Measurements from ENCODE around the gene IGSF6. TPM values are rescaled to one million over a fixed set of nuclear protein-coding genes. Genes with fewer than 3 reads are reported as not detected.

Gene IGSF6
- total RNA-seq, 1 donor from 2014 or later = 0.29 TPM

DNA sequence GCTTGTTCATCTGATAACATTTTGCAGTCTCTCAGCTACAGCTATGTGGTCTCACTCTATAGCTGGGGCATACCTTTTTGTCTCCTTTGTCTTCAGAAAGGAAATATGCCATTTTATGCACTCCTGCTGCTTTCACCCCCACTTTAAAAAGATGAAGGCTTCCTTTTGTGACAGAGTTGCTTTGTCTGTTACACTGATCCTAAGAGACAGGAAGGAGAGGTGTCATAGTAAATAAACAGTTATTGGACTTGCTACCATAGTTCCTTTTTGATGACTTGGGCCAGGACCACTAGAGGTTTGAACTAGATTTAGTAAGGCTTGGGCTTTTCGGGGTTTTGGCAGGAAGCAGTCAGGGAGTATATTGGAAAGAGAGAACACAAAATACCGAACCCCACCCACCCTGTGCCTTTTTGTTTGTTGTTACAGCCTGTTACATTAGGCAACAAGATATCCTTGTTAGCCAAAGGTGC, 54.8 kb downstream of the IGSF6 start:
- Mint-ChIP-seq H3K36me3 (ENCODE audit: low read depth) (no peaks in the 10 kb centered on the region), H3K27me3 (no peaks in the 10 kb centered on the region), H3K4me1 (peaks cover 30% of the 10 kb centered on the region), H3K27ac (peak overlapping the region; percentile 54), H3K9me3 (no peaks in the 10 kb centered on the region), H3K4me3 (peak overlapping the region; percentile 56)
- ATAC-seq (ENCODE audit: low read depth) (no peak), DNase-seq (no peak)
- CTCF ChIA-PET = no interaction called here
- intact Hi-C loops (cut with micrococcal nuclease) = loop anchor here (2.0 to 5.0 kb wide), 3 partner anchors 355 to 1551 kb away; partner anchors contain the start of genes UQCRC2 and USP31
- POLR2A ChIA-PET = interaction anchor here (0.7 to 1.9 kb wide), 4 partner anchors 8 to 655 kb away, joined by 3 to 15 read pairs (median 5); no protein-coding TSS in a partner anchor
- TF ChIP-seq, protein P1, sequence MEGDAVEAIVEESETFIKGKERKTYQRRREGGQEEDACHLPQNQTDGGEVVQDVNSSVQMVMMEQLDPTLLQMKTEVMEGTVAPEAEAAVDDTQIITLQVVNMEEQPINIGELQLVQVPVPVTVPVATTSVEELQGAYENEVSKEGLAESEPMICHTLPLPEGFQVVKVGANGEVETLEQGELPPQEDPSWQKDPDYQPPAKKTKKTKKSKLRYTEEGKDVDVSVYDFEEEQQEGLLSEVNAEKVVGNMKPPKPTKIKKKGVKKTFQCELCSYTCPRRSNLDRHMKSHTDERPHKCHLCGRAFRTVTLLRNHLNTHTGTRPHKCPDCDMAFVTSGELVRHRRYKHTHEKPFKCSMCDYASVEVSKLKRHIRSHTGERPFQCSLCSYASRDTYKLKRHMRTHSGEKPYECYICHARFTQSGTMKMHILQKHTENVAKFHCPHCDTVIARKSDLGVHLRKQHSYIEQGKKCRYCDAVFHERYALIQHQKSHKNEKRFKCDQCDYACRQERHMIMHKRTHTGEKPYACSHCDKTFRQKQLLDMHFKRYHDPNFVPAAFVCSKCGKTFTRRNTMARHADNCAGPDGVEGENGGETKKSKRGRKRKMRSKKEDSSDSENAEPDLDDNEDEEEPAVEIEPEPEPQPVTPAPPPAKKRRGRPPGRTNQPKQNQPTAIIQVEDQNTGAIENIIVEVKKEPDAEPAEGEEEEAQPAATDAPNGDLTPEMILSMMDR (IDR thresholded peaks at IDR 0.05) = no peak

DNA sequence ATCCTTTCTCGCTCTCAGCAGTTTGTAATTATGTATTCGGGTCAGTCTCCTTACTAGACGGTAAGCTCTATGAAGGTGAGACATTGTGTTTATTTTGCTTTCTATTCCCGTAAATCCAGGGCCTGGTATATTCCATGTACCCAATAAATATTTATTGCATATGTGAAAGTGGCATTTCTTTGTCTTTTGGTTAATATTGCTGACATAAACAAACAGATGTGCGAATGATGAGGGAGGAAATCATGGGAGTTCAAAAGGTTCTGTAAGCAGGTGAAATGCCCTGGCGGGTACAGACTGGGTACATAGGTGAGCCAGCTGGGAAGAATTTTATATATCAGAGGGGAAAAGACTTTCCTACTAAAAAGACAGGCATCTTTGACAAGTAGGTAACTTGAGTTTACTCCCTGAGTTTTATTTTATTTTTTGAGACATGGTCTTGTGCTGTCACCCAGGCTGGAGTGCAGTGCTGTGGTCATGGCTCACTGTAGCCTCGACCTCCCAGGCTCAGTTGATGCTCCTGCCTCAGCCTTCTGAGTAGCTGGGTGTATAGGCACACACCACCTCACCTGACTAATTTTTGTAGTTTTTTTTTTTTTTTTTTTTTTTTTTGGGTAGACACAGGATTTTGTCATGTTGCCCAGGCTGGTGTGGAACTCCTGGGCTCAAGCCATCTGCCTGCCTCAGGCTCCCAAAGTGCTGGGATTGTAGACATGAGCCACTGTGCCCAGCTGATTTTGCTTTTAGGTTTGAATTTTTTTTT, 58.7 kb downstream of the IGSF6 start:
- Mint-ChIP-seq H3K9me3 (no peaks in the 10 kb centered on the region), H3K27me3 (no peaks in the 10 kb centered on the region), H3K4me1 (peaks cover 21% of the 10 kb centered on the region), H3K36me3 (ENCODE audit: low read depth) (no peaks in the 10 kb centered on the region), H3K4me3 (no peak overlapping the region), H3K27ac (no peak overlapping the region)
- intact Hi-C loops (cut with micrococcal nuclease) = no loop called here
- TF ChIP-seq, protein P1 (IDR thresholded peaks at IDR 0.05) = no peak
- DNase-seq (no peak), ATAC-seq (ENCODE audit: low read depth) (no peak)
- CTCF ChIA-PET = interaction anchor here (0.5 to 0.8 kb wide), 3 partner anchors 9 to 64 kb away, joined by 3 to 4 read pairs (median 3); no protein-coding TSS in a partner anchor
- POLR2A ChIA-PET = interaction anchor here (0.7 kb wide), 1 partner anchor 698 kb away, joined by 6 read pairs; no protein-coding TSS in a partner anchor

DNA sequence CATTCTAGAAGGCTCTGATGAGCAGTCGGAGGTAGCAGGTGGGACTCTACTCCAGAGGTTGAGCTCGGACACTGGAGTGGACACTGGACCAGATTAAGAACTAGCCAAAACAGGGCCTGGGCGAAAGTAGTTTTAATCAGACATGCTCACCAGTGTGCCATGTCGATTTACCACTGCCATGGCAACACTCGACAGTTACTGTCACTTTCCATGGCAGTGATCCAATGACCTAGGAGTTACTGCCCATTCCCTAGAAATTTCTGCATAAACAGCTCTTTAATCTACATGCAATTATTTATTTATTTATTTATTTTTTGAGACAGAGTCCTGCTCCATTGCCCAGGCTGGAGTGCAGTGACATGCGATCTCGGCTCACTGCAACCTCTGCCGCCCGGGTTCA, 60.2 kb downstream of the IGSF6 start:
- H3K36me3 Mint-ChIP-seq (ENCODE audit: low read depth) = no peaks in the 10 kb centered on the region
- H3K27me3 Mint-ChIP-seq = no peaks in the 10 kb centered on the region
- no peak for ATAC-seq (ENCODE audit: low read depth)
- TF ChIP-seq, protein P1 (IDR thresholded peaks at IDR 0.05) = no peak
- POLR2A ChIA-PET = no interaction called here
- intact Hi-C loops (cut with micrococcal nuclease) = no loop called here
- CTCF ChIA-PET = interaction anchor here (0.6 kb wide), 2 partner anchors 65 to 1553 kb away, joined by 3 read pairs; no protein-coding TSS in a partner anchor
- DNase-seq = no peak
- H3K27ac Mint-ChIP-seq = no peak overlapping the region
- H3K4me1 Mint-ChIP-seq = peaks cover 14% of the 10 kb centered on the region
- H3K4me3 Mint-ChIP-seq = no peak overlapping the region
- no peaks in the 10 kb centered on the region for H3K9me3 Mint-ChIP-seq

DNA sequence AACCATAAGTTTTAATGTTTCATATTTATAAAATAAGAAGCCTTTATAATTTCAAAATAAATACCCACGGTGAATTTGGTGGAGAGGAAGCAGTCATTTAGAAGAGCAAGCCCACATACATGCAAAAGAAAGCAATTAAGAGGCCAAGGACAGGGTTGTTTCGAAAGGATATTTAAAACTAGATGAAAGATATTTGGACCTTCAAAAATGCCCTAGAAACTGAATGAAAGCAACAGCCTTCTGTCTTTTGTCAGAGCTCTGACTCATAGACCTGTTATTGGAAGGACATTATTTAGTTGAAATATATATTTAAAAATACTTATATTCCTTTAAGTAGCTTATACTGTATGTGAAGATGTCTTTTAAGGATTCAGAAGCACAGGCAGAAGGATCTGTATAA, 61.6 kb downstream of the IGSF6 start:
- ATAC-seq (ENCODE audit: low read depth) (no peak), DNase-seq (no peak)
- TF ChIP-seq, protein P1 (IDR thresholded peaks at IDR 0.05) = no peak
- H3K4me3 Mint-ChIP-seq = no peak overlapping the region
- intact Hi-C loops (cut with micrococcal nuclease) = no loop called here
- ChIA-PET CTCF (interaction anchor here (2.2 kb wide), 1 partner anchor 118 kb away, joined by 6 read pairs; no protein-coding TSS in a partner anchor), POLR2A (no interaction called here)
- H3K4me1 Mint-ChIP-seq = peaks cover 14% of the 10 kb centered on the region
- no peak overlapping the region for H3K27ac Mint-ChIP-seq
- H3K27me3 Mint-ChIP-seq = no peaks in the 10 kb centered on the region
- no peaks in the 10 kb centered on the region for H3K36me3 Mint-ChIP-seq (ENCODE audit: low read depth)
- no peaks in the 10 kb centered on the region for H3K9me3 Mint-ChIP-seq

DNA sequence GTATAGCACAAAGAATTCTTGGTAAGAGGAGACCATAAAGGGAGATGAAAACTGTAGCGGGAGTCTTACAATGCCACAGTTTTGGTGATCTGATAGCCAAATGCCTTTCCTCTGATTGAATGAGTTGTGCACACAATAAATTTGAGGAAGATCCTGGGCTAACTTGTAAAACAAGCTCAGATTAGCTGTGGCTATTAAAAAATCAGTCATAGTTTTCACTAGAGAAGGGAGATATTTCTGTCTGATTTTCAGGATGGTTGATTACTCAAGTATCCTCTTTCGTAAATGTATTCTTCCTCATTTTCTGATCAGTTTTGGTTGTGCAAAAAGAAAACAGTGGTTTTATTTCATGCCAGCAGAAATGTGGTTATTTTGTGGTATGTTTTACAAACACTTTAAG, 62.1 kb downstream of the IGSF6 start:
- Mint-ChIP-seq H3K4me3 (peak overlapping the region; percentile 19), H3K27ac (peak overlapping the region; percentile 9), H3K9me3 (no peaks in the 10 kb centered on the region), H3K27me3 (no peaks in the 10 kb centered on the region), H3K36me3 (ENCODE audit: low read depth) (no peaks in the 10 kb centered on the region), H3K4me1 (peaks cover 14% of the 10 kb centered on the region)
- TF ChIP-seq, protein P1 (IDR thresholded peaks at IDR 0.05) = no peak
- CTCF ChIA-PET = interaction anchor here (2.2 kb wide), 1 partner anchor 119 kb away, joined by 6 read pairs; no protein-coding TSS in a partner anchor
- no peak for ATAC-seq (ENCODE audit: low read depth)
- POLR2A ChIA-PET = interaction anchor here (1.0 kb wide), 1 partner anchor 8 kb away, joined by 3 read pairs; no protein-coding TSS in a partner anchor
- no peak for DNase-seq
- intact Hi-C loops (cut with micrococcal nuclease) = no loop called here

Measured in activated B cell treated with CpG ODN at 0.5 μM for 24 hours (primary cell).